Adrenal gland (tissue), 5 donors: Measurements from ENCODE around the gene MGAT4A.

Experiments
- POLR2A ChIP-seq, 2 donors: fragments of 450-650 bp; IDR thresholded peaks; one replicate each; pipeline ENCODE4 v1.6.1; 2017; ENCODE audit warnings: antibody characterized with exemption in 2 of 2, mild to moderate bottlenecking in 2 of 2, moderate library complexity in 1 of 2
- TF ChIP-seq, protein P1 (sequence below), 6 experiments: fragments of 450-650 bp in 4 of 6; fragments of 200-600 bp in 2 of 6; sonication (generic) in 1 of 6; IDR thresholded peaks; 1 replicate in 5 of 6; 2 replicates in 1 of 6; pipeline versions ENCODE4 v1.5.1 to v1.8.0; 2016 to 2021; ENCODE audit warnings: antibody characterized with exemption in 6 of 6, mild to moderate bottlenecking in 2 of 6, moderate library complexity in 1 of 6
- donor health status: DM: no; HTN: no; CAD: no.

DNA sequence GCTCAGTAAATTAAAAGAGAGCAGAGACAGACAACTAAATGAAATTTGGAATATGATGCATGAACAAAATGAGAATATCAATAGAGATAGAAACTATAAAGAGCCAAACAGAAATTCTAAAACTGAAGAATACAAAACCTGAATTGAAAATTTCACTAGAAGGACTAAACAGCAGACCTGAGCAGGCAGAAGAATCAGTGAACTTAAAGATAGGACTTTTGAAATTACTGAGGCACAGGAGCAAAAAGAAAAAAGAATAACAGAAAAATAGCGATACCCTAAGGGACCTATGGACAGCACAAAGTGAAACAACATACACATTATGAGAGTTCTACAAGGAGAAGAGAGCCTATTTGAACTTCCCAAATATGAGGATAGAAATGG lies 80.9 kb downstream of the MGAT4A start:
- TF ChIP-seq, protein P1, sequence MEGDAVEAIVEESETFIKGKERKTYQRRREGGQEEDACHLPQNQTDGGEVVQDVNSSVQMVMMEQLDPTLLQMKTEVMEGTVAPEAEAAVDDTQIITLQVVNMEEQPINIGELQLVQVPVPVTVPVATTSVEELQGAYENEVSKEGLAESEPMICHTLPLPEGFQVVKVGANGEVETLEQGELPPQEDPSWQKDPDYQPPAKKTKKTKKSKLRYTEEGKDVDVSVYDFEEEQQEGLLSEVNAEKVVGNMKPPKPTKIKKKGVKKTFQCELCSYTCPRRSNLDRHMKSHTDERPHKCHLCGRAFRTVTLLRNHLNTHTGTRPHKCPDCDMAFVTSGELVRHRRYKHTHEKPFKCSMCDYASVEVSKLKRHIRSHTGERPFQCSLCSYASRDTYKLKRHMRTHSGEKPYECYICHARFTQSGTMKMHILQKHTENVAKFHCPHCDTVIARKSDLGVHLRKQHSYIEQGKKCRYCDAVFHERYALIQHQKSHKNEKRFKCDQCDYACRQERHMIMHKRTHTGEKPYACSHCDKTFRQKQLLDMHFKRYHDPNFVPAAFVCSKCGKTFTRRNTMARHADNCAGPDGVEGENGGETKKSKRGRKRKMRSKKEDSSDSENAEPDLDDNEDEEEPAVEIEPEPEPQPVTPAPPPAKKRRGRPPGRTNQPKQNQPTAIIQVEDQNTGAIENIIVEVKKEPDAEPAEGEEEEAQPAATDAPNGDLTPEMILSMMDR (IDR thresholded peaks at IDR 0.05), result no peak
- no peak for TF ChIP-seq POLR2A (IDR thresholded peaks at IDR 0.05)
